Transverse colon (tissue), 4 donors: ENCODE measurements around the gene LRRC57.

Source experiments
- CTCF ChIP-seq, 5 experiments: fragments of 200-600 bp in 3 of 5; fragments of 450-650 bp in 2 of 5; sonication (generic) in 3 of 5; IDR thresholded peaks; 1 replicate in 2 of 5; 2 replicates in 3 of 5; pipeline ENCODE4 v1.5.1; 2016 to 2017; ENCODE audit warnings: antibody characterized with exemption in 5 of 5, inconsistent platforms in 3 of 5, mild to moderate bottlenecking in 2 of 5, moderate library complexity in 1 of 5
- EP300 ChIP-seq: sonication (generic); formaldehyde crosslinking; IDR thresholded peaks from one replicate; pipeline ENCODE4 v1.6.1; 2017; ENCODE audit warnings: antibody characterized with exemption, low read depth
- POLR2A ChIP-seq: fragments of 450-650 bp; IDR thresholded peaks from one replicate; pipeline ENCODE4 v1.6.1; 2016; ENCODE audit warnings: antibody characterized with exemption, mild to moderate bottlenecking, moderate library complexity
- POLR2AphosphoS5 ChIP-seq, 3 donors: sonication (generic); formaldehyde crosslinking; IDR thresholded peaks; one replicate each; pipeline ENCODE4 v1.6.1; 2016; ENCODE audit warnings: antibody characterized with exemption in 3 of 3

GRCh38 chr15:42507514-42507913 lies 41.1 kb downstream of the LRRC57 start:
- no peak for TF ChIP-seq CTCF (IDR thresholded peaks at IDR 0.05)
- no peak for TF ChIP-seq POLR2A
- no peak for TF ChIP-seq POLR2AphosphoS5 (IDR thresholded peaks at IDR 0.05)
- TF ChIP-seq EP300: no peak
